Prostate gland (tissue), 2 donors: ENCODE data around the gene RNF148.

Experiments
- POLR2A ChIP-seq: fragments of 450-650 bp; IDR thresholded peaks from one replicate; pipeline ENCODE4 v1.6.1; 2016; ENCODE audit warnings: antibody characterized with exemption, mild to moderate bottlenecking
- TF ChIP-seq, protein P1 (sequence below), 4 experiments: fragments of 200-600 bp in 2 of 4; fragments of 450-650 bp in 2 of 4; sonication (generic) in 2 of 4; IDR thresholded peaks; 1 replicate in 3 of 4; 2 replicates in 1 of 4; pipeline ENCODE4 v1.5.1; 2016 to 2019; ENCODE audit warnings: antibody characterized with exemption in 4 of 4, mild to moderate bottlenecking in 2 of 4, moderate library complexity in 2 of 4

DNA sequence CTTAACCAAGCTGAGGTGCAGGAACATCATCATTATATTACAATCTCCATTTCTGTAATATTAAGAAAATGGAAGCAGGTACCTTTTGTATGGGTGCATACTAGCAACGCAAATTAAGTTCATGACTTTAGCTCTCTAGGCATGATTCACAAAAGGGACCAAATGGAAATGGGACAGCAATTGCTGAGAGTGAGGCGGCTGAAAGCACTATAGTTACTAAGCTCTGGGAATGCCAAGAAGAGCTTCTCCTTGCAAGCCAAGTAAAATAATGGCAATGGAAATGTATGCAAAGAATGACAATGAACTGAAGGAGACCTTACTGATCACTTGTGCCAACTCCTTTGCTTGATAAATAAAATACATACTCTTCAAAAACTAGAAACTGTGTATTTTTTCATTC is 36.2 kb upstream of the RNF148 start:
- no peak for TF ChIP-seq POLR2A
- TF ChIP-seq, protein P1, sequence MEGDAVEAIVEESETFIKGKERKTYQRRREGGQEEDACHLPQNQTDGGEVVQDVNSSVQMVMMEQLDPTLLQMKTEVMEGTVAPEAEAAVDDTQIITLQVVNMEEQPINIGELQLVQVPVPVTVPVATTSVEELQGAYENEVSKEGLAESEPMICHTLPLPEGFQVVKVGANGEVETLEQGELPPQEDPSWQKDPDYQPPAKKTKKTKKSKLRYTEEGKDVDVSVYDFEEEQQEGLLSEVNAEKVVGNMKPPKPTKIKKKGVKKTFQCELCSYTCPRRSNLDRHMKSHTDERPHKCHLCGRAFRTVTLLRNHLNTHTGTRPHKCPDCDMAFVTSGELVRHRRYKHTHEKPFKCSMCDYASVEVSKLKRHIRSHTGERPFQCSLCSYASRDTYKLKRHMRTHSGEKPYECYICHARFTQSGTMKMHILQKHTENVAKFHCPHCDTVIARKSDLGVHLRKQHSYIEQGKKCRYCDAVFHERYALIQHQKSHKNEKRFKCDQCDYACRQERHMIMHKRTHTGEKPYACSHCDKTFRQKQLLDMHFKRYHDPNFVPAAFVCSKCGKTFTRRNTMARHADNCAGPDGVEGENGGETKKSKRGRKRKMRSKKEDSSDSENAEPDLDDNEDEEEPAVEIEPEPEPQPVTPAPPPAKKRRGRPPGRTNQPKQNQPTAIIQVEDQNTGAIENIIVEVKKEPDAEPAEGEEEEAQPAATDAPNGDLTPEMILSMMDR (IDR thresholded peaks at IDR 0.05), result no peak
